H9 (cell line): ENCODE data around the gene GRIK3. TPM values are rescaled to one million over a fixed set of nuclear protein-coding genes. Genes with fewer than 3 reads are reported as not detected.

Source experiments
- DNase-seq: peaks from one replicate; pipeline ENCODE4 v3.0.0-alpha.2; 2017
- H2AFZ ChIP-seq: one replicate; pipeline ENCODE4 v1.6.1; 2013; ENCODE audit warnings: mild to moderate bottlenecking, low read length, control low read depth, moderate library complexity
- H2AK5ac ChIP-seq: 2 replicates; pipeline ENCODE4 v1.6.1; 2013; ENCODE audit warnings: low read length, control low read depth, mixed read lengths; ENCODE audit not compliant: insufficient read length
- H2BK120ac ChIP-seq: one replicate; pipeline ENCODE4 v1.6.1; 2013; ENCODE audit warnings: low read depth, mild to moderate bottlenecking, low read length, control low read depth, inconsistent platforms; ENCODE audit not compliant: poor library complexity, severe bottlenecking
- H2BK12ac ChIP-seq: 2 replicates; pipeline ENCODE4 v1.6.1; 2013; ENCODE audit warnings: low read length, control low read depth, mixed read lengths, low read depth; ENCODE audit not compliant: insufficient read length
- H2BK15ac ChIP-seq: 2 replicates; pipeline ENCODE4 v1.6.1; 2013; ENCODE audit warnings: low read depth, low read length, control low read depth
- H2BK20ac ChIP-seq: one replicate; pipeline ENCODE4 v1.6.1; 2013; ENCODE audit warnings: low read depth, mild to moderate bottlenecking, low read length, control low read depth, inconsistent platforms; ENCODE audit not compliant: poor library complexity, severe bottlenecking
- H2BK5ac ChIP-seq: 2 replicates; pipeline ENCODE4 v1.6.1; 2013; ENCODE audit warnings: low read length, control low read depth, mixed read lengths; ENCODE audit not compliant: insufficient read length
- H3K14ac ChIP-seq: 2 replicates; pipeline ENCODE4 v1.6.1; 2013; ENCODE audit warnings: low read length, control low read depth; ENCODE audit not compliant: insufficient read depth
- H3K18ac ChIP-seq: 2 replicates; pipeline ENCODE4 v1.6.1; 2013; ENCODE audit warnings: low read depth, mild to moderate bottlenecking, mixed read lengths, low read length, control low read depth; ENCODE audit not compliant: insufficient read length
- H3K23ac ChIP-seq: 2 replicates; pipeline ENCODE4 v1.6.1; 2013; ENCODE audit warnings: low read length, control low read depth, mixed read lengths, low read depth; ENCODE audit not compliant: insufficient read length
- H3K23me2 ChIP-seq: 2 replicates; pipeline ENCODE4 v1.6.1; 2013; ENCODE audit warnings: low read depth, mild to moderate bottlenecking, mixed read lengths, low read length, control low read depth; ENCODE audit not compliant: insufficient read length, poor library complexity, severe bottlenecking
- H3K27ac ChIP-seq: 2 replicates; pipeline ENCODE4 v1.5.1; 2013; ENCODE audit warnings: low read length, control low read depth, mixed read lengths, low read depth; ENCODE audit not compliant: insufficient read length
- H3K27me3 ChIP-seq: 2 replicates; pipeline ENCODE4 v1.6.1; 2013; ENCODE audit warnings: low read length, control low read depth, inconsistent platforms; ENCODE audit not compliant: insufficient read depth
- H3K4ac ChIP-seq: 2 replicates; pipeline ENCODE4 v1.6.1; 2013; ENCODE audit warnings: low read depth, mild to moderate bottlenecking, control low read depth, inconsistent platforms, low read length, moderate library complexity
- H3K4me1 ChIP-seq: 2 replicates; pipeline ENCODE4 v1.6.1; 2013; ENCODE audit warnings: low read length, control low read depth, inconsistent platforms; ENCODE audit not compliant: insufficient read depth
- H3K4me2 ChIP-seq: 2 replicates; pipeline ENCODE4 v1.6.1; 2013; ENCODE audit warnings: low read length, control low read depth, mixed read lengths; ENCODE audit not compliant: insufficient read length, insufficient read depth
- H3K56ac ChIP-seq: 2 replicates; pipeline ENCODE4 v1.6.1; 2013; ENCODE audit warnings: low read depth, mild to moderate bottlenecking, mixed read lengths, low read length, control low read depth; ENCODE audit not compliant: insufficient read length
- H3K79me1 ChIP-seq: 2 replicates; pipeline ENCODE4 v1.6.1; 2013; ENCODE audit warnings: low read depth, mild to moderate bottlenecking, moderate library complexity, low read length, control low read depth, inconsistent platforms; ENCODE audit not compliant: insufficient read depth, poor library complexity, severe bottlenecking
- H3K79me2 ChIP-seq: 2 replicates; pipeline ENCODE4 v1.6.1; 2013; ENCODE audit warnings: low read length, control low read depth, inconsistent platforms; ENCODE audit not compliant: insufficient read depth
- H3K9ac ChIP-seq: 2 replicates; pipeline ENCODE4 v1.6.1; 2013; ENCODE audit warnings: low read length, control low read depth, mixed read lengths; ENCODE audit not compliant: insufficient read length; ENCODE audit errors: extremely low read depth
- H3K9me3 ChIP-seq: one replicate; pipeline ENCODE4 v1.6.1; 2013; ENCODE audit warnings: low read depth, low read length, inconsistent platforms; ENCODE audit not compliant: control insufficient read depth
- H3T11ph ChIP-seq: one replicate; pipeline ENCODE4 v1.6.1; 2013; ENCODE audit warnings: mild to moderate bottlenecking, low read length, control low read depth, inconsistent platforms
- H4K20me1 ChIP-seq: one replicate; pipeline ENCODE4 v1.6.1; 2013; ENCODE audit not compliant: control insufficient read depth, insufficient read length, insufficient read depth
- H4K5ac ChIP-seq: 2 replicates; pipeline ENCODE4 v1.6.1; 2013; ENCODE audit warnings: low read depth, mild to moderate bottlenecking, mixed read lengths, low read length, control low read depth; ENCODE audit not compliant: insufficient read length
- H4K8ac ChIP-seq: replicated peaks from 2 replicates; pipeline ENCODE4 v1.6.1; 2013; ENCODE audit warnings: low read length, control low read depth, mixed read lengths, low read depth; ENCODE audit not compliant: insufficient read length
- H4K91ac ChIP-seq: 2 replicates; pipeline ENCODE4 v1.6.1; 2013; ENCODE audit warnings: low read depth, mild to moderate bottlenecking, moderate library complexity, mixed read lengths, low read length, control low read depth; ENCODE audit not compliant: insufficient read length
- H3K27ac Mint-ChIP-seq, 3 experiments: 2 replicates in 2 of 3; 3 replicates in 1 of 3; pipeline ENCODE4 v1.8.0; 2020 to 2021; ENCODE audit warnings: mixed read lengths in 3 of 3, mild to moderate bottlenecking in 1 of 3, moderate library complexity in 1 of 3
- H3K27me3 Mint-ChIP-seq: 2 replicates; pipeline ENCODE4 v1.8.0; 2021; ENCODE audit warnings: low read depth, mild to moderate bottlenecking, moderate library complexity, mixed read lengths
- H3K36me3 Mint-ChIP-seq, 3 experiments: 2 replicates in 2 of 3; 3 replicates in 1 of 3; pipeline ENCODE4 v1.8.0; 2020 to 2021; ENCODE audit warnings: low read depth in 3 of 3, mixed read lengths in 3 of 3; ENCODE audit not compliant: insufficient read depth in 1 of 3
- H3K4me1 Mint-ChIP-seq, 2 experiments: 2 replicates each; pipeline ENCODE4 v1.8.0; 2020; ENCODE audit warnings: mixed read lengths in 2 of 2
- H3K4me3 Mint-ChIP-seq, 2 experiments: 2 replicates in 1 of 2; 3 replicates in 1 of 2; pipeline ENCODE4 v1.8.0; 2020 to 2021; ENCODE audit warnings: mild to moderate bottlenecking in 2 of 2, mixed read lengths in 2 of 2, moderate library complexity in 1 of 2
- H3K9me3 Mint-ChIP-seq, 2 experiments: 2 replicates in 1 of 2; 3 replicates in 1 of 2; pipeline ENCODE4 v1.8.0; 2020; ENCODE audit warnings: mild to moderate bottlenecking in 2 of 2, mixed read lengths in 2 of 2, moderate library complexity in 1 of 2
- CTCF ChIP-seq: fragments of 200-600 bp; sonication (generic); conservative IDR thresholded peaks from 3 replicates; pipeline ENCODE4 v1.8.0; 2021; ENCODE audit warnings: antibody characterized with exemption, mild to moderate bottlenecking
- WGBS: extraction: QIAGEN DNeasy Blood & Tissue Kit; methylation state at CpG from one replicate; pipeline ENCODE4 v1.1.7; 2013; ENCODE audit warnings: missing lambda C conversion rate, low lambda C conversion rate, mixed read lengths; ENCODE audit not compliant: insufficient read length; ENCODE audit errors: extremely low coverage; 5-methylcytosine and 5-hydroxymethylcytosine counted together
- total RNA-seq: library from RNA; stranded (reverse); gene quantifications from 2 replicates; pipeline ENCODE4 v1.2.1, GENCODE V29; 2021

The GRIK3 gene
- total RNA-seq, 1 experiment from 2014 or later = 1.7 TPM

GRCh38 chr1:36842448-36842847 is 191.9 kb downstream of the GRIK3 start:
- H4K8ac ChIP-seq = no peak overlapping the region
- H3K4me2 ChIP-seq = no peak overlapping the region
- Mint-ChIP-seq H3K9me3 (no peaks in the 10 kb centered on the region; a peak in 1 of 5 replicates), H3K27ac (no peak overlapping the region; a peak in 1 of 7 replicates), H3K27me3 (peaks cover 3% of the 10 kb centered on the region), H3K4me3 (no peak overlapping the region), H3K4me1 (peaks cover 49 to 66% of the 10 kb centered on the region in 2 experiments), H3K36me3 (no peaks in the 10 kb centered on the region)
- H3K27me3 ChIP-seq = no peaks in the 10 kb centered on the region
- H3K23ac ChIP-seq = no peak overlapping the region
- no peak overlapping the region for H3K56ac ChIP-seq
- no peak overlapping the region for H2BK5ac ChIP-seq
- no peak for TF ChIP-seq CTCF
- no peaks in the 10 kb centered on the region for H4K20me1 ChIP-seq
- no peak overlapping the region for H2BK15ac ChIP-seq
- H3K14ac ChIP-seq = no peak overlapping the region
- H3T11ph ChIP-seq = no peak overlapping the region
- H3K4ac ChIP-seq = no peak overlapping the region
- no CpG with 5 or more reads among the region's 7 CpGs for WGBS
- H3K9ac ChIP-seq = no peak overlapping the region
- H2AFZ ChIP-seq = no peak overlapping the region
- H2AK5ac ChIP-seq = no peak overlapping the region
- H2BK12ac ChIP-seq = no peak overlapping the region
- H4K5ac ChIP-seq = no peak overlapping the region
- H3K9me3 ChIP-seq = no peaks in the 10 kb centered on the region
- no peak for DNase-seq
- no peak overlapping the region for H2BK120ac ChIP-seq
- H3K4me1 ChIP-seq = peaks cover 2% of the 10 kb centered on the region; the same call in 1 of the 2 replicates
- H4K91ac ChIP-seq = no peak overlapping the region
- H3K18ac ChIP-seq = no peak overlapping the region
- H3K79me1 ChIP-seq = no peaks in the 10 kb centered on the region
- H3K27ac ChIP-seq = no peak overlapping the region
- no peak overlapping the region for H2BK20ac ChIP-seq
- no peaks in the 10 kb centered on the region for H3K23me2 ChIP-seq
- H3K79me2 ChIP-seq = no peaks in the 10 kb centered on the region
